ENCODE data around the gene NDFIP2. TPM values are rescaled to one million over a fixed set of nuclear protein-coding genes. Genes with fewer than 3 reads are reported as not detected.

Gene NDFIP2
- total RNA-seq, 1 donor from 2014 or later: 53.8 TPM

DNA sequence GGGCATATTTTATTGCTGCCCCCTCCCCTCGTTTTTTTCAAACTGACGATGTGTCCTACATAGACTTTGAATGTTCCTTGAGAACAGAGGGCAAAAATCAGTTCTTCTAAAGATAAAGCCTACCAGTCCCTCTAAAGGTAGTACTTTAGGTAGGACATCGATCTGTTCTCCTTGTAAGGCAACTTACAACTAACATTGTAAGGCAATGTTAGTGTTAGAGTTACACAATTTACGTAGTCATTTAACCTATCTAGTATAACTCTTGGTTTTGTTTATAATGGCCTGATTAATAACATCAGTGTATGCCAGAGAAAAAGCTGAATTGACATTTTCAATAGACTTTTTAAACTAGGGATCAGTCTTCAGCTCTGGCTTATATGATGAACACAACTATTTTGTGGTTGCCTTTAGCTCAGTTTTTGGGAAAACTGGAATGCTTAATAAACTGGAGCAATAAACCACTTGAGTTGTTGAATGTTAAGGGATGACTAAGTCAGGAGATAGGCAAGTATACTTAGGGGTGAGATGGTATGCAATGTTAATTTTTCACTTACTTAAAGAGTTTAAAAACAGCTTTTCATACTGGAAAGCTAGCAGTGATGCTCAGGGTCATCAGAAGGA is 2.2 kb downstream of the NDFIP2 start:
- H3K36me3 Mint-ChIP-seq (ENCODE audit: insufficient read depth): no peaks in the 10 kb centered on the region
- H3K9me3 Mint-ChIP-seq (ENCODE audit: low read depth): no peaks in the 10 kb centered on the region
- H3K27me3 Mint-ChIP-seq: peaks cover 15% of the 10 kb centered on the region
- TF ChIP-seq, protein P1, sequence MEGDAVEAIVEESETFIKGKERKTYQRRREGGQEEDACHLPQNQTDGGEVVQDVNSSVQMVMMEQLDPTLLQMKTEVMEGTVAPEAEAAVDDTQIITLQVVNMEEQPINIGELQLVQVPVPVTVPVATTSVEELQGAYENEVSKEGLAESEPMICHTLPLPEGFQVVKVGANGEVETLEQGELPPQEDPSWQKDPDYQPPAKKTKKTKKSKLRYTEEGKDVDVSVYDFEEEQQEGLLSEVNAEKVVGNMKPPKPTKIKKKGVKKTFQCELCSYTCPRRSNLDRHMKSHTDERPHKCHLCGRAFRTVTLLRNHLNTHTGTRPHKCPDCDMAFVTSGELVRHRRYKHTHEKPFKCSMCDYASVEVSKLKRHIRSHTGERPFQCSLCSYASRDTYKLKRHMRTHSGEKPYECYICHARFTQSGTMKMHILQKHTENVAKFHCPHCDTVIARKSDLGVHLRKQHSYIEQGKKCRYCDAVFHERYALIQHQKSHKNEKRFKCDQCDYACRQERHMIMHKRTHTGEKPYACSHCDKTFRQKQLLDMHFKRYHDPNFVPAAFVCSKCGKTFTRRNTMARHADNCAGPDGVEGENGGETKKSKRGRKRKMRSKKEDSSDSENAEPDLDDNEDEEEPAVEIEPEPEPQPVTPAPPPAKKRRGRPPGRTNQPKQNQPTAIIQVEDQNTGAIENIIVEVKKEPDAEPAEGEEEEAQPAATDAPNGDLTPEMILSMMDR (IDR thresholded peaks at IDR 0.05; ENCODE audit: unreplicated experiment): no peak
- H3K27ac Mint-ChIP-seq: peak overlapping the region; percentile 33
- H3K4me1 Mint-ChIP-seq (ENCODE audit: low read depth): peaks cover 42% of the 10 kb centered on the region
- DNase-seq (ENCODE audit: low spot score, unreplicated experiment): no peak
- peak overlapping the region; percentile 66 for H3K4me3 Mint-ChIP-seq (ENCODE audit: low read depth)

DNA sequence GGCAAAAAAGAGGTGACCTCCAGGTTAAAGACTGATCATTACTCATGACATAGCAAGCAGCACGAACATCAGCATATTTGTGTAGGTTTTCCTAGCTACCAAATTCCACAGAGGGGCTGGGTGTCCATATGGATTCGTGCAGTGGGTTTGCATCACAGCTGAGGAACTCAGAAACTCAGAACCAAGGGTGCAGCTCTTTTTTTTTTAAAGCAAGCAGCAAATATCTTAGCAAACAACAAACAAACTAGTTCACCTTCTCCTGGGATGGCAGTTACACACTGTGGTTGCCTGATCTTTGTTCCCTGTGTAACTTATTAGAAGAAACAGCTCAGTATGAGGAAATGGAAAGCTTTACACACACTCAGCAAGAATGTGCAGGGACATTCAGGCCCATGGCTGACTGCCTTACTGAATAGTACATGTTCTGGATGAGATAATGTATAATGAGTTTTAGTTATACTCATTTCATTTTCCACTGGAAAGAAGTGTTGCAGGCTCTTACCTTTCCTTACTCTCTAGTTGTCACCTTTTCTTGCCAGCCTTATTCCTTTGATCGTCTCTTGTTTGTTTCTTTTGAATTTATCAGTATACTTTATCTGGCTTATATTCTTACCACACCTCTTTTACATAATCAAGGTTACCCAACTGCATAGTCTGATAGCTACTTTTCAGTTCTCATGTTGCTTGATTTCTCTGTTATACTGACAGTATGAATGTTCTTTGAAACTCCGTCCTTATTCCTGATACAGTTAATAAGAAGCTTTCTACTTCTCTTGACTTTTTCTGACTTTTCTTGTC is 4.3 kb downstream of the NDFIP2 start:
- no peak for DNase-seq (ENCODE audit: low spot score, unreplicated experiment)
- Mint-ChIP-seq H3K9me3 (ENCODE audit: low read depth) (no peaks in the 10 kb centered on the region), H3K36me3 (ENCODE audit: insufficient read depth) (peaks cover 2% of the 10 kb centered on the region), H3K27me3 (no peaks in the 10 kb centered on the region), H3K4me3 (ENCODE audit: low read depth) (peak overlapping the region; percentile 47), H3K4me1 (ENCODE audit: low read depth) (peaks cover 42% of the 10 kb centered on the region), H3K27ac (peak overlapping the region; percentile 98)
- TF ChIP-seq, protein P1 (IDR thresholded peaks at IDR 0.05; ENCODE audit: unreplicated experiment): no peak

DNA sequence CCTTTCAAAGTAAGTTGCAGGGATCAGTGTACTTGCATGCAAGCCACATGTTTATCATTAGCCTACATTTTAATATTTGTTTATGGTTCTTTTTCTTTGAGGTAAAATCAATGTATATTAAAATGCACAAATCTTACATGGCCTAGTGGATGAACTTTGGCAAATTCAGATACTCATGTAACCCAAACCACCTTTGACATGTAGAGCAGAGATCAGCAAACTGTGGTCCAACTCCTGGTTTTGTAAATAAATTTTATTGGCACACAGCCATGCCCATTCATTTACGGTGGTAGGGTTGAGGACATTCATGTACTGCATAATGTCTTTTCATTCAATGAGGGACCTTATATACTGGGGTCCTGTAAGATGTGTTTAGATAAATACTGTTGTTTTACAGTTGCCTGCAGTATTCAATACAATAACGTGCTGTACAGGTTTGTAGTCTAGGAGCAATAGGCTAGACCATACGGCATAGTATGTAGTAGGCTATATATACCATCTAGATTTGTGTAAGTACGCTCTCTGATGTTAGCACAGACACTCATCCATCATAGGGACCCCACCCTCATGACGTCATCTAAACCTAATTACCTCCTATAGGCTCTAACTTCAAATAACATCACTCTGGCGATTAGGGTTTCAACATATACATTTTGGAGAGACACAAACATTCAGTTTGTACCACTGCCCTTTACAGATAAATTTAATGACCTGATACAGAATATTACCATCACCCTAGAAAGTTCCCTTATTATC is 5.7 kb downstream of the NDFIP2 start:
- peaks cover 2% of the 10 kb centered on the region for H3K36me3 Mint-ChIP-seq (ENCODE audit: insufficient read depth)

DNA sequence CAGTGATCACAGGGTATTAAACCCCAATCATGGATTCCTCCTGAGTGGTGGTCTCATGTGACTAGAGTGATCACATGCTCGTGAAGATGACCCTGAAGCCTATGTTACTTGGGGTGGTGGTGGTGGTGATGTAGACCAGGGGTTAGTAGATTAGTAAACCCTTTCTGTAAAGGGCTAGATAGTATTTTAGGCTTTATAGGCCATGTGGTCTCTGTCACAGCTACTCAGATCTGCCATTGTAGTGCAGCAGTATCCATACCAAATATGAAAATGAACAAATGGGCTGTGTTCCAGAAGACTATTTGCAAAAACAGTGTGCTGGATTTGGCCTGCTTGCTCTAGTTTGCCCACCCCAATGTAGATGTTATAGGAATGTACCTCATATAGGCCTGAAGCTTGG is 9.4 kb downstream of the NDFIP2 start:
- Mint-ChIP-seq H3K9me3 (ENCODE audit: low read depth) (no peaks in the 10 kb centered on the region), H3K27ac (no peak overlapping the region), H3K4me3 (ENCODE audit: low read depth) (no peak overlapping the region), H3K36me3 (ENCODE audit: insufficient read depth) (peaks cover 2% of the 10 kb centered on the region), H3K4me1 (ENCODE audit: low read depth) (peaks cover 48% of the 10 kb centered on the region), H3K27me3 (no peaks in the 10 kb centered on the region)
- TF ChIP-seq, protein P1 (IDR thresholded peaks at IDR 0.05; ENCODE audit: unreplicated experiment): no peak
- DNase-seq (ENCODE audit: low spot score, unreplicated experiment): no peak

More for the DNA sequence above, 5.7 kb downstream of the NDFIP2 start:
- H3K4me3 Mint-ChIP-seq (ENCODE audit: low read depth): no peak overlapping the region
- no peaks in the 10 kb centered on the region for H3K9me3 Mint-ChIP-seq (ENCODE audit: low read depth)
- peaks cover 53% of the 10 kb centered on the region for H3K4me1 Mint-ChIP-seq (ENCODE audit: low read depth)
- TF ChIP-seq, protein P1 (IDR thresholded peaks at IDR 0.05; ENCODE audit: unreplicated experiment): no peak
- no peaks in the 10 kb centered on the region for H3K27me3 Mint-ChIP-seq
- peak overlapping the region; percentile 38 for H3K27ac Mint-ChIP-seq
- DNase-seq (ENCODE audit: low spot score, unreplicated experiment): no peak

DNA sequence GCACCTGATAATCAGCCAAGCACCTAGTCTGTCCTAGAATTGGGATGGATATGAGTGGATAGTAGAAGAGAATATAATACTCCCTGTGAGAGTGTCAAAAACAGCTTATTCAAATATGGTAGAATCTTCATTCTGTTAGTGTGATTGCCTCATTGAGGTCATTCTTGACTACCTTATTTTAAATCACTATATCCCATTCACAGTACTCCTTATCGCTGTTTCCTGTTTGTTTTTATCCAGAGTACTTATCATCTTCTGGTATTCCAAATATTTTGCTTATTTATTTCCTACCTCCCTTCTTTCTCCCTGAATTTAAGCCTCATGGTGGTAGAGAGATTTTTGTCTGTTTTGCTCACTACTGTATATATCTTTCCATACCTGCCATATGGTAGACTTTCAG is 9.9 kb downstream of the NDFIP2 start:
- H3K27ac Mint-ChIP-seq: peak overlapping the region; percentile 10
- no peaks in the 10 kb centered on the region for H3K9me3 Mint-ChIP-seq (ENCODE audit: low read depth)
- TF ChIP-seq, protein P1 (IDR thresholded peaks at IDR 0.05; ENCODE audit: unreplicated experiment): no peak
- H3K4me1 Mint-ChIP-seq (ENCODE audit: low read depth): peaks cover 47% of the 10 kb centered on the region
- H3K4me3 Mint-ChIP-seq (ENCODE audit: low read depth): no peak overlapping the region
- no peaks in the 10 kb centered on the region for H3K27me3 Mint-ChIP-seq
- peaks cover 2% of the 10 kb centered on the region for H3K36me3 Mint-ChIP-seq (ENCODE audit: insufficient read depth)
- no peak for DNase-seq (ENCODE audit: low spot score, unreplicated experiment)

Measured in progenitor cell of endocrine pancreas (in vitro differentiated cells).